Uterus (tissue), 4 donors: Measurements from ENCODE around the gene PRKAG2. TPM values are rescaled to one million over a fixed set of nuclear protein-coding genes. Genes with fewer than 3 reads are reported as not detected.

ENCODE experiments used
- DNase-seq, 2 donors: peaks; one replicate each; pipeline ENCODE4 v3.0.0-alpha.2; 2019 to 2020
- H3K27ac ChIP-seq, 2 donors: fragments of 200-600 bp; sonication (generic); 1 replicate in 1 of 2; 2 replicates in 1 of 2; pipeline ENCODE4 v1.5.1; 2016 to 2018
- H3K27me3 ChIP-seq, 2 donors: fragments of 200-600 bp; sonication (generic); one replicate each; pipeline ENCODE4 v1.5.1; 2018 to 2019; ENCODE audit warnings: control low read depth in 1 of 2
- H3K36me3 ChIP-seq, 2 donors: fragments of 200-600 bp; sonication (generic); one replicate each; pipeline ENCODE4 v1.5.1; 2019; ENCODE audit warnings: control low read depth in 1 of 2
- H3K4me1 ChIP-seq, 2 donors: fragments of 200-600 bp; sonication (generic); one replicate each; pipeline ENCODE4 v1.5.1; 2018 to 2019; ENCODE audit warnings: control low read depth in 1 of 2
- H3K4me3 ChIP-seq, 2 donors: fragments of 200-600 bp; sonication (generic); 1 replicate in 1 of 2; 2 replicates in 1 of 2; pipeline ENCODE4 v1.5.1; 2018 to 2019; ENCODE audit warnings: mild to moderate bottlenecking in 1 of 2
- H3K9me3 ChIP-seq, 2 donors: fragments of 200-600 bp; sonication (generic); one replicate each; pipeline ENCODE4 v1.5.1; 2019; ENCODE audit warnings: control low read depth in 1 of 2
- CTCF ChIP-seq, 4 experiments: fragments of 200-600 bp in 2 of 4; fragments of 450-650 bp in 2 of 4; sonication (generic) in 2 of 4; IDR thresholded peaks; one replicate each; pipeline ENCODE4 v1.5.1; 2016 to 2019; ENCODE audit warnings: antibody characterized with exemption in 4 of 4, mild to moderate bottlenecking in 2 of 4, moderate library complexity in 1 of 4
- POLR2A ChIP-seq, 2 donors: fragments of 450-650 bp; IDR thresholded peaks; one replicate each; pipeline ENCODE4 v1.6.1; 2016; ENCODE audit warnings: antibody characterized with exemption in 2 of 2, mild to moderate bottlenecking in 1 of 2, moderate library complexity in 1 of 2
- intact Hi-C: fragments of 100-400 bp; cut with DNase I; formaldehyde crosslinking; loops from one replicate; pipeline ENCODE4 v1.15.1; 2023; ENCODE audit warnings: low total_unique reads
- total RNA-seq, 4 donors: library from RNA; depleted of rRNA in 3 of 4; stranded (reverse); fragments of >200 nt in 3 of 4; gene quantifications; one replicate each; pipeline versions ENCODE4 v1.1.0 to v1.2.4, GENCODE V29; 2014 to 2023
- donor health status: DM: yes; HTN: yes; CAD: no.

The PRKAG2 gene
- total RNA-seq, 4 donors from 2014 or later: 15.1 to 66.2 (median 33.6) TPM

- no peak for DNase-seq
- Histone ChIP-seq H3K9me3 (no peaks in the 10 kb centered on the region), H3K4me3 (no peak overlapping the region), H3K36me3 (no peaks in the 10 kb centered on the region), H3K27ac (no peak overlapping the region), H3K4me1 (peaks cover 0 to 8% of the 10 kb centered on the region in 2 donors), H3K27me3 (no peaks in the 10 kb centered on the region)
- no peak for TF ChIP-seq POLR2A (IDR thresholded peaks at IDR 0.05)
- TF ChIP-seq CTCF (IDR thresholded peaks at IDR 0.05): no peak
- intact Hi-C loops: no loop called here
These were observed 138.0 kb downstream of the PRKAG2 start for GRCh38 chr7:151738925-151739324.

- peaks cover 0 to 8% of the 10 kb centered on the region in 2 donors for H3K4me1 ChIP-seq
- intact Hi-C loops: no loop called here
- H3K36me3 ChIP-seq: no peaks in the 10 kb centered on the region
- H3K27me3 ChIP-seq: no peaks in the 10 kb centered on the region
- peak; percentile 76 to 78 for DNase-seq
- peak overlapping the region in 1 of 2 donors; percentile 6 for H3K4me3 ChIP-seq
- no peaks in the 10 kb centered on the region for H3K9me3 ChIP-seq
- TF ChIP-seq CTCF (IDR thresholded peaks at IDR 0.05) (peak in 3 of 4 experiments; percentile 29 to 53 (median 48)), POLR2A (IDR thresholded peaks at IDR 0.05) (no peak)
- H3K27ac ChIP-seq: peak overlapping the region; percentile 36 to 53
These were observed 140.5 kb downstream of the PRKAG2 start for GRCh38 chr7:151736403-151736909.

GRCh38 chr7:151735851-151736402 is 141.0 kb downstream of the PRKAG2 start:
- H3K9me3 ChIP-seq: no peaks in the 10 kb centered on the region
- H3K27ac ChIP-seq: peak overlapping the region; percentile 36 to 53
- H3K36me3 ChIP-seq: no peaks in the 10 kb centered on the region
- H3K4me3 ChIP-seq: peak overlapping the region in 1 of 2 donors; percentile 6
- DNase-seq: no peak
- no peaks in the 10 kb centered on the region for H3K27me3 ChIP-seq
- TF ChIP-seq POLR2A (IDR thresholded peaks at IDR 0.05): no peak
- TF ChIP-seq CTCF (IDR thresholded peaks at IDR 0.05): no peak
- peaks cover 0 to 8% of the 10 kb centered on the region in 2 donors for H3K4me1 ChIP-seq
- intact Hi-C loops: no loop called here

- Histone ChIP-seq H3K4me3 (no peak overlapping the region), H3K9me3 (no peaks in the 10 kb centered on the region), H3K4me1 (peaks cover 0 to 8% of the 10 kb centered on the region in 2 donors), H3K36me3 (no peaks in the 10 kb centered on the region), H3K27ac (peak overlapping the region; percentile 36 to 53), H3K27me3 (no peaks in the 10 kb centered on the region)
- TF ChIP-seq CTCF (IDR thresholded peaks at IDR 0.05): no peak
- no peak for TF ChIP-seq POLR2A (IDR thresholded peaks at IDR 0.05)
- intact Hi-C loops: no loop called here
- DNase-seq: no peak
These were observed 141.6 kb downstream of the PRKAG2 start for GRCh38 chr7:151735186-151735850.
